PFSK-1 (cell line): ENCODE results near the gene SPRR4.

ENCODE experiments used
- FOXP2 ChIP-seq: optimal IDR thresholded peaks from 2 replicates; pipeline ENCODE3; 2011; ENCODE audit warnings: borderline replicate concordance, control low read depth, inconsistent platforms; ENCODE audit not compliant: insufficient read depth; ENCODE audit errors: extremely low read length, extremely low read depth
- POLR2AphosphoS5 ChIP-seq: IDR thresholded peaks from 2 replicates; pipeline ENCODE4 v1.6.1; 2012; ENCODE audit warnings: low read depth, mild to moderate bottlenecking, control low read depth, low read length, moderate library complexity
- SIN3A ChIP-seq: IDR thresholded peaks from 2 replicates; pipeline ENCODE4 v1.6.1; 2012; ENCODE audit warnings: mild to moderate bottlenecking, low read length, moderate library complexity, borderline replicate concordance; ENCODE audit not compliant: insufficient read depth
- TAF1 ChIP-seq: IDR thresholded peaks from 2 replicates; pipeline ENCODE4 v1.6.1; 2012; ENCODE audit warnings: low read length, control low read depth, borderline replicate concordance; ENCODE audit not compliant: insufficient read depth
- TF ChIP-seq, protein P1 (sequence below), 2 experiments: IDR thresholded peaks; 2 replicates each; pipeline versions ENCODE4 v1.6.1 to v1.8.0; 2011 to 2012; ENCODE audit warnings: low read depth in 2 of 2, low read length in 2 of 2, control low read depth in 1 of 2, inconsistent platforms in 1 of 2, mild to moderate bottlenecking in 1 of 2, moderate library complexity in 1 of 2; ENCODE audit not compliant: insufficient read depth in 1 of 2

DNA sequence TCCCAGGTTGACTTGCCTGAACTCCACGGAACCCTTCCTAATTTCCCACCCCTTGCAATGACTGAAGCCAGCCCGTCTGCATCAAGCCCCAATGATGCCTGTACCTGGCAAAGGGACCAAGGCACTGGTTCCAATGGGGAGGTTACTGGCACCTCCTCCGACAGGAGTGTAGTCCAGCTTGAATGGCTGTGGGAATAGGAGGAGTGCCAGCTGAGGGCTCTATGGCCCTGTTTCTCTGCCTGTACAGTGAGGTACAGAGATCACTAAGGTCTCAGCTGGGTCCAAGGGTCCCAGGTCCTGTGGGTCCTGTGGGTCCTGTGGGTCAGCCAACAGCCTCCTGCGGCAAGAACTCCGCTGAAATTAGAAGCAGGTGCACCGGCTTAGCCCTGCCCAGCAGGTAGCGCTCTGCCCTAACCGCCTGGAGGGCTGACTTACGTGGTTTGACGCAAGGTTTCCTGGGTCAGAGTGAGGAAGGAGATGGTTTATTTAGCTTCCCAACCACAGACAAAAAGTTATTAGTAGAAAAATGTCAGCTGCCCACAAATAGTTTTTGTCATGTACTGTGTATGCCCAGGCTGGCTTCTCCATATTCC is 9.9 kb upstream of the SPRR4 start:
- TF ChIP-seq, protein P1, sequence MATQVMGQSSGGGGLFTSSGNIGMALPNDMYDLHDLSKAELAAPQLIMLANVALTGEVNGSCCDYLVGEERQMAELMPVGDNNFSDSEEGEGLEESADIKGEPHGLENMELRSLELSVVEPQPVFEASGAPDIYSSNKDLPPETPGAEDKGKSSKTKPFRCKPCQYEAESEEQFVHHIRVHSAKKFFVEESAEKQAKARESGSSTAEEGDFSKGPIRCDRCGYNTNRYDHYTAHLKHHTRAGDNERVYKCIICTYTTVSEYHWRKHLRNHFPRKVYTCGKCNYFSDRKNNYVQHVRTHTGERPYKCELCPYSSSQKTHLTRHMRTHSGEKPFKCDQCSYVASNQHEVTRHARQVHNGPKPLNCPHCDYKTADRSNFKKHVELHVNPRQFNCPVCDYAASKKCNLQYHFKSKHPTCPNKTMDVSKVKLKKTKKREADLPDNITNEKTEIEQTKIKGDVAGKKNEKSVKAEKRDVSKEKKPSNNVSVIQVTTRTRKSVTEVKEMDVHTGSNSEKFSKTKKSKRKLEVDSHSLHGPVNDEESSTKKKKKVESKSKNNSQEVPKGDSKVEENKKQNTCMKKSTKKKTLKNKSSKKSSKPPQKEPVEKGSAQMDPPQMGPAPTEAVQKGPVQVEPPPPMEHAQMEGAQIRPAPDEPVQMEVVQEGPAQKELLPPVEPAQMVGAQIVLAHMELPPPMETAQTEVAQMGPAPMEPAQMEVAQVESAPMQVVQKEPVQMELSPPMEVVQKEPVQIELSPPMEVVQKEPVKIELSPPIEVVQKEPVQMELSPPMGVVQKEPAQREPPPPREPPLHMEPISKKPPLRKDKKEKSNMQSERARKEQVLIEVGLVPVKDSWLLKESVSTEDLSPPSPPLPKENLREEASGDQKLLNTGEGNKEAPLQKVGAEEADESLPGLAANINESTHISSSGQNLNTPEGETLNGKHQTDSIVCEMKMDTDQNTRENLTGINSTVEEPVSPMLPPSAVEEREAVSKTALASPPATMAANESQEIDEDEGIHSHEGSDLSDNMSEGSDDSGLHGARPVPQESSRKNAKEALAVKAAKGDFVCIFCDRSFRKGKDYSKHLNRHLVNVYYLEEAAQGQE (IDR thresholded peaks at IDR 0.05; ENCODE audit: insufficient read depth in 1 of 2, low read depth in 2 of 2, low read length in 2 of 2), result no peak
- TF ChIP-seq TAF1 (no peak), POLR2AphosphoS5 (no peak), SIN3A (no peak), FOXP2 (no peak)
